HepG2 (cell line): Measurements from ENCODE around the gene RPL32. TPM values are rescaled to one million over a fixed set of nuclear protein-coding genes. Genes with fewer than 3 reads are reported as not detected.

Experiments
- ATAC-seq: fragments of 200-7000 bp; cut with Tn5 transposase; 3 replicates; pipeline ENCODE4 v1.9.1; 2020; ENCODE audit warnings: mild to moderate bottlenecking, moderate library complexity
- BruUV-seq: library from RNA; stranded (reverse); fragments of 400-500 nt; replicated peaks from 2 replicates; lab custom pipeline; 2021; lab: Mats Ljungman, UMichigan
- CTCF ChIA-PET: fragments of 300-600 bp; formaldehyde crosslinking; extraction: SDS; loops from one replicate; lab custom pipeline; 2021; ENCODE audit warnings: low total read pairs, inconsistent platforms, low intra/inter-chr PET ratio; lab: Yijun Ruan, JAX
- POLR2A ChIA-PET: fragments of 350-600 bp; sonication (Branson Sonifier 250); formaldehyde crosslinking; loops from one replicate; lab custom pipeline; 2020; ENCODE audit warnings: antibody characterized with exemption, inconsistent platforms; lab: Yijun Ruan, JAX
- DNase-seq: peaks from one replicate; pipeline ENCODE4 v3.0.0-alpha.2; 2015; ENCODE audit warnings: low spot score
- FAIRE-seq: peaks from 3 replicates; lab custom pipeline; 2011; peaks lifted over from hg19 to GRCh38; lab: Jason Lieb, UNC
- H2AFZ ChIP-seq: one replicate; pipeline ENCODE4 v1.6.1; 2011; ENCODE audit warnings: low read length, inconsistent platforms
- H3K27ac ChIP-seq: fragments of 300-600 bp; 3 replicates; pipeline ENCODE4 v1.8.0; 2011; ENCODE audit warnings: mixed run types, mild to moderate bottlenecking, mixed read lengths, low read length, inconsistent platforms; ENCODE audit not compliant: insufficient read depth; ENCODE audit errors: extremely low read length
- H3K27me3 ChIP-seq, 2 experiments: fragments of 200-600 bp in 1 of 2; 2 replicates in 1 of 2; 3 replicates in 1 of 2; pipeline versions ENCODE4 v1.6.0 to v1.8.0; 2011; ENCODE audit warnings: low read length in 2 of 2, mild to moderate bottlenecking in 2 of 2, moderate library complexity in 2 of 2, inconsistent platforms in 1 of 2; ENCODE audit not compliant: insufficient read depth in 2 of 2, control insufficient read depth in 1 of 2
- H3K36me3 ChIP-seq, 2 experiments: fragments of 200-600 bp in 1 of 2; replicated peaks in 1 of 2; 2 replicates in 1 of 2; 3 replicates in 1 of 2; pipeline versions ENCODE4 v1.5.1 to v1.8.0; 2011; ENCODE audit warnings: low read length in 2 of 2, inconsistent platforms in 1 of 2; ENCODE audit not compliant: insufficient read depth in 2 of 2, control insufficient read depth in 1 of 2
- H3K4me1 ChIP-seq: 2 replicates; pipeline ENCODE4 v1.5.1; 2012; ENCODE audit warnings: low read length, inconsistent platforms; ENCODE audit not compliant: insufficient read depth
- H3K4me2 ChIP-seq: 2 replicates; pipeline ENCODE4 v1.6.0; 2011; ENCODE audit warnings: low read depth, low read length, inconsistent platforms
- H3K4me3 ChIP-seq, 3 experiments: fragments of 200-600 bp in 1 of 3; sonication (generic), shearing (Covaris generic) in 1 of 3; replicated peaks in 1 of 3; 2 replicates each; pipeline ENCODE4 v1.5.1; 2011 to 2016; ENCODE audit warnings: low read length in 3 of 3, inconsistent platforms in 2 of 3, low read depth in 2 of 3, mild to moderate bottlenecking in 2 of 3, control low read depth in 1 of 3, mixed read lengths in 1 of 3; ENCODE audit not compliant: insufficient read depth in 1 of 3
- H3K79me2 ChIP-seq: one replicate; pipeline ENCODE4 v1.6.1; 2011; ENCODE audit warnings: low read length, inconsistent platforms; ENCODE audit not compliant: insufficient read depth
- H3K9ac ChIP-seq: 2 replicates; pipeline ENCODE4 v1.6.0; 2011; ENCODE audit warnings: mild to moderate bottlenecking, low read depth, low read length, inconsistent platforms; ENCODE audit not compliant: insufficient read depth
- H3K9me3 ChIP-seq: 2 replicates; pipeline ENCODE4 v1.5.1; 2012; ENCODE audit warnings: mild to moderate bottlenecking, low read length
- H4K20me1 ChIP-seq: 2 replicates; pipeline ENCODE4 v1.6.0; 2011; ENCODE audit warnings: inconsistent platforms, mild to moderate bottlenecking, low read length, moderate library complexity; ENCODE audit not compliant: insufficient read depth
- CENPT ChIP-seq: sonication (generic); formaldehyde crosslinking; IDR thresholded peaks from 2 replicates; pipeline ENCODE4 v1.8.0; 2022; ENCODE audit warnings: low read depth, mild to moderate bottlenecking, moderate library complexity, missing genetic modification reagents
- GFI1 ChIP-seq: sonication (generic); formaldehyde crosslinking; IDR thresholded peaks from 2 replicates; pipeline ENCODE4 v1.5.0; 2020; ENCODE audit warnings: missing genetic modification reagents, mild to moderate bottlenecking, borderline replicate concordance
- HIVEP1 ChIP-seq: sonication (generic); formaldehyde crosslinking; IDR thresholded peaks from 2 replicates; pipeline ENCODE4 v1.4.0; 2020; ENCODE audit warnings: mild to moderate bottlenecking, missing genetic modification reagents
- LRRFIP1 ChIP-seq: sonication (generic); formaldehyde crosslinking; conservative IDR thresholded peaks from 2 replicates; pipeline ENCODE4 v1.4.0; 2020; ENCODE audit warnings: missing genetic modification reagents
- MAFG ChIP-seq: sonication (generic); formaldehyde crosslinking; IDR thresholded peaks from 2 replicates; pipeline ENCODE4 v1.5.1; 2020; ENCODE audit warnings: mild to moderate bottlenecking, missing genetic modification reagents
- NFIB ChIP-seq: sonication (generic); formaldehyde crosslinking; IDR thresholded peaks from 2 replicates; pipeline ENCODE4 v1.9.0; 2021; ENCODE audit warnings: missing genetic modification reagents, mild to moderate bottlenecking, borderline replicate concordance
- SALL1 ChIP-seq: sonication (generic); formaldehyde crosslinking; IDR thresholded peaks from 2 replicates; pipeline ENCODE4 v1.8.0; 2022; ENCODE audit warnings: mild to moderate bottlenecking, missing genetic modification reagents
- SAP130 ChIP-seq: IDR thresholded peaks from 2 replicates; pipeline ENCODE4 v1.6.1; 2016; ENCODE audit warnings: low read depth
- STAG1 ChIP-seq: sonication (generic); formaldehyde crosslinking; IDR thresholded peaks from 2 replicates; pipeline ENCODE4 v1.4.0; 2020; ENCODE audit warnings: missing genetic modification reagents
- TIGD3 ChIP-seq: sonication (generic); formaldehyde crosslinking; IDR thresholded peaks from 2 replicates; pipeline ENCODE4 v1.5.1; 2020; ENCODE audit warnings: mild to moderate bottlenecking, missing genetic modification reagents, borderline replicate concordance
- TRIM24 ChIP-seq: sonication (generic); formaldehyde crosslinking; IDR thresholded peaks from 2 replicates; pipeline ENCODE4 v1.8.0; 2022; ENCODE audit warnings: mild to moderate bottlenecking, missing genetic modification reagents
- ZFP41 ChIP-seq: sonication (generic); formaldehyde crosslinking; IDR thresholded peaks from 2 replicates; pipeline ENCODE4 v1.4.0; 2020; ENCODE audit warnings: mild to moderate bottlenecking, missing genetic modification reagents, borderline replicate concordance
- ZNF256 ChIP-seq: sonication (generic); formaldehyde crosslinking; conservative IDR thresholded peaks from 2 replicates; pipeline ENCODE4 v1.4.0; 2020; ENCODE audit warnings: missing genetic modification reagents
- ZNF451 ChIP-seq: sonication (generic); formaldehyde crosslinking; IDR thresholded peaks from 2 replicates; pipeline ENCODE4 v1.5.0; 2020; ENCODE audit warnings: mild to moderate bottlenecking, missing genetic modification reagents
- ZNF552 ChIP-seq: sonication (generic); formaldehyde crosslinking; IDR thresholded peaks from 2 replicates; pipeline ENCODE4 v1.9.0; 2022; ENCODE audit warnings: missing genetic modification reagents, mild to moderate bottlenecking, borderline replicate concordance
- ZNF556 ChIP-seq: sonication (generic); formaldehyde crosslinking; IDR thresholded peaks from 2 replicates; pipeline ENCODE4 v1.4.0; 2020; ENCODE audit warnings: mild to moderate bottlenecking, missing genetic modification reagents, borderline replicate concordance
- ZSCAN29 ChIP-seq: sonication (generic); formaldehyde crosslinking; conservative IDR thresholded peaks from 2 replicates; pipeline ENCODE4 v1.4.0; 2020; ENCODE audit warnings: mild to moderate bottlenecking, missing genetic modification reagents
- WGBS: methylation state at CpG from one replicate; pipeline ENCODE4 v1.1.6; 2017; ENCODE audit warnings: low lambda C conversion rate; 5-methylcytosine and 5-hydroxymethylcytosine counted together
- in situ Hi-C: cut with HindIII; loops from 2 replicates; pipeline ENCODE4 v1.10.0; 2017; ENCODE audit warnings: low pct_unique_long_range_greater_than_20kb; ENCODE audit not compliant: extremely low pct_ligation_motif_present
- intact Hi-C: fragments of 100-400 bp; cut with micrococcal nuclease; formaldehyde crosslinking; loops from one replicate; pipeline ENCODE4 v1.10.0; 2022; ENCODE audit not compliant: unreplicated experiment
- polyA plus RNA-seq, 8 experiments: library from polyadenylated mRNA; depleted of rRNA in 3 of 8; stranded (reverse) in 7 of 8; unstranded in 1 of 8; fragments of >200 nt; fragmentation: Illumina TruSeq in 4 of 8; extraction: Trizol in 4 of 8; gene quantifications; 2 replicates each; pipeline versions ENCODE4 v1.2.1 to v1.2.3, GENCODE V29; 2011 to 2016; ENCODE audit warnings: low read depth in 4 of 8, missing spikeins in 1 of 8, mixed read lengths in 1 of 8; ENCODE audit not compliant: insufficient read depth in 1 of 8
- total RNA-seq, 5 experiments: library from RNA; depleted of rRNA; stranded (reverse); fragments of >200 nt; fragmentation: Illumina TruSeq; extraction: Trizol; gene quantifications; 2 replicates each; pipeline ENCODE4 v1.2.3, GENCODE V29; 2016; ENCODE audit warnings: low read depth in 1 of 5

RPL32 gene
- total and polyA plus RNA-seq, 2 of the 13 experiments (the other 11 are each of a cell fraction or from before 2014, with no cell fraction given): 1,781 to 2,401 TPM

- TF ChIP-seq LRRFIP1 (no peak), ZFP41 (CRISPR knock-in tag) (no peak), TRIM24 (no peak), SALL1 (CRISPR knock-in tag) (0 out of 2 replicates have a peak, but pooled peaks have one; percentile 11), STAG1 (CRISPR knock-in tag) (peak; percentile 32; the same call in 1 of the 2 replicates), NFIB (CRISPR knock-in tag) (no peak)
Measured at GRCh38 chr3:12807066-12807465, 34.3 kb downstream of the RPL32 start (continued).

GRCh38 chr3:12803371-12803770 lies 38.0 kb downstream of the RPL32 start:
- BruUV-seq: no TSS peak
- no peak overlapping the region for H3K27ac ChIP-seq
- in situ Hi-C loops (no loop called here), intact Hi-C loops (no loop called here)
- ATAC-seq (no peak), DNase-seq (no peak), FAIRE-seq (no peak)
- H3K27me3 ChIP-seq: peaks cover 0 to 53% of the 10 kb centered on the region in 2 experiments; a peak in 2 of 5 replicates
- CTCF ChIA-PET: no interaction called here
- no peak overlapping the region for H3K9ac ChIP-seq
- no peaks in the 10 kb centered on the region for H3K79me2 ChIP-seq
- no peak overlapping the region for H3K4me2 ChIP-seq
- H2AFZ ChIP-seq: no peak overlapping the region
- no peaks in the 10 kb centered on the region for H4K20me1 ChIP-seq
- no peaks in the 10 kb centered on the region for H3K36me3 ChIP-seq
- peaks cover 14% of the 10 kb centered on the region for H3K4me1 ChIP-seq
- H3K4me3 ChIP-seq: no peak overlapping the region
- TF ChIP-seq MAFG (CRISPR knock-in tag) (no peak), TIGD3 (CRISPR knock-in tag) (no peak), ZNF552 (no peak), ZNF451 (CRISPR knock-in tag) (no peak), GFI1 (no peak), ZNF256 (no peak), ZNF556 (CRISPR knock-in tag) (no peak), CENPT (no peak), ZSCAN29 (no peak), SAP130 (CRISPR knock-in tag) (no peak), HIVEP1 (CRISPR knock-in tag) (no peak)
- TF ChIP-seq, all 625 proteins: peak for 0
- no peaks in the 10 kb centered on the region for H3K9me3 ChIP-seq
- 42% methylated on average over 12 of the region's 12 CpGs for WGBS
- POLR2A ChIA-PET: no interaction called here
